ENCODE data around the gene SLC9A9. TPM values are rescaled to one million over a fixed set of nuclear protein-coding genes. Genes with fewer than 3 reads are reported as not detected.

SLC9A9 gene
- total and polyA plus RNA-seq, 2 of the 8 experiments (the other 6 are each of a cell fraction or from before 2014, with no cell fraction given) = 0.48 to 1.1 TPM

- H2BK12ac ChIP-seq (ENCODE audit: low read depth, low read length) = no peak overlapping the region
- no peak for DNase-seq (ENCODE audit: low read depth in 1 of 2, low spot score in 2 of 2)
- TF ChIP-seq NRF1 (IDR thresholded peaks at IDR 0.05; ENCODE audit: low read depth, low read length) (no peak), TAF7 (optimal IDR thresholded peaks at IDR 0.05; ENCODE audit: borderline replicate concordance, low read depth, low read length) (no peak), EGR1 (IDR thresholded peaks at IDR 0.05; ENCODE audit: borderline replicate concordance, low read depth, low read length) (no peak), JUN (IDR thresholded peaks at IDR 0.05; ENCODE audit: low read depth, low read length) (no peak), TBP (IDR thresholded peaks at IDR 0.05; ENCODE audit: low read depth, low read length) (no peak), BCL11A (IDR thresholded peaks at IDR 0.05; ENCODE audit: low read depth in 2 of 2, low read length in 2 of 2) (no peak), SIN3A (conservative IDR thresholded peaks at IDR 0.05 in 1 of 2, IDR thresholded peaks at IDR 0.05 in 1 of 2; ENCODE audit: low read depth in 1 of 2, low read length in 2 of 2) (no peak), POLR2A (IDR thresholded peaks at IDR 0.05; ENCODE audit: control extremely low read depth in 1 of 2, low read depth in 2 of 2, low read length in 2 of 2) (no peak), YY1 (IDR thresholded peaks at IDR 0.05; ENCODE audit: low read depth, low read length) (no peak), BACH1 (IDR thresholded peaks at IDR 0.05; ENCODE audit: low read length) (no peak), KDM1A (IDR thresholded peaks at IDR 0.05; ENCODE audit: borderline replicate concordance, low read length) (no peak), ATF3 (IDR thresholded peaks at IDR 0.05; ENCODE audit: insufficient read depth, low read depth, low read length) (no peak), SRF (IDR thresholded peaks at IDR 0.05; ENCODE audit: low read depth, low read length) (no peak), TAF1 (IDR thresholded peaks at IDR 0.05; ENCODE audit: low read depth, low read length) (no peak), PHF8 (conservative IDR thresholded peaks at IDR 0.05; ENCODE audit: low read depth, low read length) (no peak)
- H4K5ac ChIP-seq (ENCODE audit: insufficient read length, low read depth, low read length) = no peak overlapping the region
- 86% methylated on average over 9 of the region's 9 CpGs; no CpG with 5 or more reads in 1 of the 2 experiments for WGBS, 2 experiments (ENCODE audit: extremely low coverage in 1 of 2, insufficient coverage in 1 of 2, insufficient read length in 1 of 2, insufficient replicate concordance in 2 of 2, low coverage in 1 of 2, low lambda C conversion rate in 2 of 2, missing lambda C conversion rate in 1 of 2)
- H2AFZ ChIP-seq (ENCODE audit: low read length) = no peak overlapping the region
- no peak overlapping the region for H2BK120ac ChIP-seq (replicated peaks; ENCODE audit: low read depth, low read length)
- CTCF ChIA-PET (ENCODE audit: partially characterized antibody) = interaction anchor here (0.6 to 1.4 kb wide), 4 partner anchors 38 to 405 kb away, joined by 3 to 4 read pairs (median 3); no protein-coding TSS in a partner anchor
- H3K79me1 ChIP-seq (ENCODE audit: low read depth, low read length) = no peaks in the 10 kb centered on the region
- H3K4me3 ChIP-seq (ENCODE audit: extremely low read depth in 1 of 4, insufficient read depth in 2 of 4, low read depth in 3 of 4, low read length in 4 of 4) = no peak overlapping the region
- H3K27me3 ChIP-seq (replicated peaks in 1 of 4; ENCODE audit: control insufficient read depth in 3 of 4, extremely low read depth in 1 of 4, insufficient read depth in 3 of 4, low read length in 3 of 4) = no peaks in the 10 kb centered on the region
- H3K4ac ChIP-seq (replicated peaks; ENCODE audit: insufficient read length, low read depth, low read length) = no peak overlapping the region
- POLR2A ChIA-PET (ENCODE audit: partially characterized antibody) = no interaction called here
- H2BK20ac ChIP-seq (ENCODE audit: low read length) = no peak overlapping the region
- no peaks in the 10 kb centered on the region for H3K36me3 ChIP-seq (ENCODE audit: control insufficient read depth in 2 of 4, insufficient read depth in 4 of 4, low read length in 3 of 4)
- peaks cover 0 to 3% (median 0%) of the 10 kb centered on the region in 4 experiments; a peak in 1 of 7 replicates for H3K4me1 ChIP-seq (replicated peaks in 1 of 4; ENCODE audit: control insufficient read depth in 3 of 4, insufficient read depth in 4 of 4, low read length in 3 of 4)
- no peak overlapping the region for H3K14ac ChIP-seq (ENCODE audit: insufficient read length)
- no peak overlapping the region for H3K4me2 ChIP-seq (ENCODE audit: insufficient read depth in 1 of 2, low read depth in 2 of 2, low read length in 2 of 2)
- no peaks in the 10 kb centered on the region for H4K20me1 ChIP-seq (replicated peaks in 1 of 2; ENCODE audit: control insufficient read depth in 1 of 2, insufficient read depth in 2 of 2, low read length in 2 of 2)
- H4K91ac ChIP-seq (replicated peaks; ENCODE audit: insufficient read length, low read length) = no peak overlapping the region
- FAIRE-seq = no peak
- no peaks in the 10 kb centered on the region for H3K9me3 ChIP-seq (ENCODE audit: insufficient read depth in 2 of 2, low read depth in 1 of 2, low read length in 1 of 2)
- no peak overlapping the region for H2BK5ac ChIP-seq (ENCODE audit: low read depth, low read length)
- no peak overlapping the region for H2BK15ac ChIP-seq (ENCODE audit: low read length)
- no peak overlapping the region for H3K18ac ChIP-seq (ENCODE audit: extremely low read depth, low read length)
- no peak overlapping the region for H3K9ac ChIP-seq (replicated peaks in 1 of 4; ENCODE audit: extremely low read depth in 1 of 4, low read depth in 3 of 4, low read length in 3 of 4)
- H3K23ac ChIP-seq (ENCODE audit: insufficient read length) = no peak overlapping the region
- no peaks in the 10 kb centered on the region for H3K79me2 ChIP-seq (ENCODE audit: control insufficient read depth in 1 of 2, insufficient read depth in 2 of 2, low read length in 2 of 2)
- no peak overlapping the region for H3K27ac ChIP-seq (ENCODE audit: low read depth, low read length)
- no peak overlapping the region for H3K56ac ChIP-seq (replicated peaks; ENCODE audit: insufficient read length, low read depth, low read length)
- H4K8ac ChIP-seq (ENCODE audit: extremely low read depth, insufficient read depth, low read length) = no peak overlapping the region
- H2AK5ac ChIP-seq (ENCODE audit: low read depth, low read length) = no peak overlapping the region
- H3K23me2 ChIP-seq (ENCODE audit: low read depth, low read length) = no peaks in the 10 kb centered on the region
Observed at GRCh38 chr3:143244516-143245063, 603.7 kb downstream of the SLC9A9 start.
